Measurements from ENCODE around the gene SALL1.

Gene SALL1

GRCh38 chr16:51141106-51141505, 10.0 kb downstream of the SALL1 start:
- DNase-seq (ENCODE audit: low read depth): no peak

- DNase-seq (ENCODE audit: low read depth): no peak
Observed at GRCh38 chr16:51140112-51140511, 11.0 kb downstream of the SALL1 start.

GRCh38 chr16:51139568-51139967, 11.5 kb downstream of the SALL1 start:
- no peak for DNase-seq (ENCODE audit: low read depth)

- DNase-seq (ENCODE audit: low read depth): no peak
Observed at GRCh38 chr16:51138178-51138577, 12.9 kb downstream of the SALL1 start.

GRCh38 chr16:51137097-51137496, 14.0 kb downstream of the SALL1 start:
- no peak for DNase-seq (ENCODE audit: low read depth)

- no peak for DNase-seq (ENCODE audit: low read depth)
Observed at GRCh38 chr16:51134876-51135275, 16.2 kb downstream of the SALL1 start.

- DNase-seq (ENCODE audit: low read depth): no peak
Observed at GRCh38 chr16:51134269-51134812, 16.7 kb downstream of the SALL1 start.

GRCh38 chr16:51133688-51134087, 17.4 kb downstream of the SALL1 start:
- no peak for DNase-seq (ENCODE audit: low read depth)

- no peak for DNase-seq (ENCODE audit: low read depth)
Observed at GRCh38 chr16:51133183-51133582, 17.9 kb downstream of the SALL1 start.

- DNase-seq (ENCODE audit: low read depth): no peak
Observed at GRCh38 chr16:51132490-51133115, 18.5 kb downstream of the SALL1 start.

- no peak for DNase-seq (ENCODE audit: low read depth)
Observed at GRCh38 chr16:51131619-51132018, 19.5 kb downstream of the SALL1 start.

GRCh38 chr16:51129105-51129504, 22.0 kb downstream of the SALL1 start:
- no peak for DNase-seq (ENCODE audit: low read depth)

- no peak for DNase-seq (ENCODE audit: low read depth)
Observed at GRCh38 chr16:51125992-51126391, 25.1 kb downstream of the SALL1 start.

- no peak for DNase-seq (ENCODE audit: low read depth)
Observed at GRCh38 chr16:51124896-51125295, 26.2 kb downstream of the SALL1 start.

- no peak for DNase-seq (ENCODE audit: low read depth)
Observed at GRCh38 chr16:51121850-51122249, 29.2 kb downstream of the SALL1 start.

- DNase-seq (ENCODE audit: low read depth): no peak
Observed at GRCh38 chr16:51120730-51121347, 30.2 kb downstream of the SALL1 start.

- DNase-seq (ENCODE audit: low read depth): no peak
Observed at GRCh38 chr16:51119973-51120729, 30.9 kb downstream of the SALL1 start.

GRCh38 chr16:51119556-51119955, 31.5 kb downstream of the SALL1 start:
- no peak for DNase-seq (ENCODE audit: low read depth)

- no peak for DNase-seq (ENCODE audit: low read depth)
Observed at GRCh38 chr16:51116353-51116752, 34.7 kb downstream of the SALL1 start.

- DNase-seq (ENCODE audit: low read depth): no peak
Observed at GRCh38 chr16:51114382-51114781, 36.7 kb downstream of the SALL1 start.

GRCh38 chr16:51113236-51114125, 37.6 kb downstream of the SALL1 start:
- no peak for DNase-seq (ENCODE audit: low read depth)

- DNase-seq (ENCODE audit: low read depth): no peak
Observed at GRCh38 chr16:51112323-51112722, 38.7 kb downstream of the SALL1 start.
